ENCODE data around the gene CHST8. TPM values are rescaled to one million over a fixed set of nuclear protein-coding genes. Genes with fewer than 3 reads are reported as not detected.

The CHST8 gene
- polyA plus RNA-seq, 1 experiment: not detected

- H3K27me3 ChIP-seq (ENCODE audit: control insufficient read depth, insufficient read depth, low read length): no peaks in the 10 kb centered on the region
- TF ChIP-seq CTCF (IDR thresholded peaks at IDR 0.05; ENCODE audit: low read depth, low read length): no peak
- H3K27ac ChIP-seq (ENCODE audit: low read depth, low read length): no peak overlapping the region
- no peak overlapping the region for H3K4me3 ChIP-seq (ENCODE audit: low read depth, low read length)
- no peak for DNase-seq (ENCODE audit: low read depth, low spot score)
- ChIA-PET CTCF (no interaction called here), POLR2A (no interaction called here)
- no peaks in the 10 kb centered on the region for H3K9me3 ChIP-seq (ENCODE audit: control insufficient read depth, insufficient read depth, low read length)
These were observed 123.5 kb downstream of the CHST8 start for GRCh38 chr19:33745297-33745696.

- Histone ChIP-seq H3K9me3 (ENCODE audit: control insufficient read depth, insufficient read depth, low read length) (no peaks in the 10 kb centered on the region), H3K4me3 (ENCODE audit: low read depth, low read length) (no peak overlapping the region), H3K27ac (ENCODE audit: low read depth, low read length) (no peak overlapping the region), H3K27me3 (ENCODE audit: control insufficient read depth, insufficient read depth, low read length) (no peaks in the 10 kb centered on the region)
- DNase-seq (ENCODE audit: low read depth, low spot score): no peak
- TF ChIP-seq CTCF (IDR thresholded peaks at IDR 0.05; ENCODE audit: low read depth, low read length): no peak
- ChIA-PET POLR2A (no interaction called here), CTCF (no interaction called here)
These were observed 124.4 kb downstream of the CHST8 start for GRCh38 chr19:33746159-33746558.

- Histone ChIP-seq H3K9me3 (ENCODE audit: control insufficient read depth, insufficient read depth, low read length) (no peaks in the 10 kb centered on the region), H3K27ac (ENCODE audit: low read depth, low read length) (no peak overlapping the region), H3K4me3 (ENCODE audit: low read depth, low read length) (no peak overlapping the region), H3K27me3 (ENCODE audit: control insufficient read depth, insufficient read depth, low read length) (peaks cover 3% of the 10 kb centered on the region)
- DNase-seq (ENCODE audit: low read depth, low spot score): no peak
- ChIA-PET CTCF (interaction anchor here (0.6 kb wide), 1 partner anchor 18 kb away, joined by 10 read pairs; no protein-coding TSS in a partner anchor), POLR2A (no interaction called here)
- no peak for TF ChIP-seq CTCF (IDR thresholded peaks at IDR 0.05; ENCODE audit: low read depth, low read length)
These were observed 125.5 kb downstream of the CHST8 start for GRCh38 chr19:33747273-33747672.

GRCh38 chr19:33748231-33748630, 126.5 kb downstream of the CHST8 start:
- no peaks in the 10 kb centered on the region for H3K9me3 ChIP-seq (ENCODE audit: control insufficient read depth, insufficient read depth, low read length)
- TF ChIP-seq CTCF (IDR thresholded peaks at IDR 0.05; ENCODE audit: low read depth, low read length): no peak
- no peak overlapping the region for H3K27ac ChIP-seq (ENCODE audit: low read depth, low read length)
- H3K27me3 ChIP-seq (ENCODE audit: control insufficient read depth, insufficient read depth, low read length): peaks cover 3% of the 10 kb centered on the region
- POLR2A ChIA-PET: no interaction called here
- no peak for DNase-seq (ENCODE audit: low read depth, low spot score)
- CTCF ChIA-PET: no interaction called here
- no peak overlapping the region for H3K4me3 ChIP-seq (ENCODE audit: low read depth, low read length)

- ChIA-PET CTCF (interaction anchor here (1.0 kb wide), 1 partner anchor 22 kb away, joined by 3 read pairs; no protein-coding TSS in a partner anchor), POLR2A (no interaction called here)
- peaks cover 3% of the 10 kb centered on the region for H3K27me3 ChIP-seq (ENCODE audit: control insufficient read depth, insufficient read depth, low read length)
- TF ChIP-seq CTCF (IDR thresholded peaks at IDR 0.05; ENCODE audit: low read depth, low read length): no peak
- no peak for DNase-seq (ENCODE audit: low read depth, low spot score)
- no peak overlapping the region for H3K27ac ChIP-seq (ENCODE audit: low read depth, low read length)
- H3K4me3 ChIP-seq (ENCODE audit: low read depth, low read length): no peak overlapping the region
- no peaks in the 10 kb centered on the region for H3K9me3 ChIP-seq (ENCODE audit: control insufficient read depth, insufficient read depth, low read length)
These were observed 127.3 kb downstream of the CHST8 start for GRCh38 chr19:33749016-33749415.

All from AG04450 (cell line).